Stimulated activated naive CD8-positive, alpha-beta T cell treated with anti-CD3 and anti-CD28 coated beads, Interleukin-15, Interleukin-2, amounts not matched to agents 100 ng/mL and 50 ng/mL, for 24 hours (primary cell): ENCODE measurements around the gene ARPC1A.
A peak's percentile ranks its signal among the peaks of the same experiment; 100 is the strongest.
"Not testable (repeated sequence)": the region's sequence is repeated elsewhere in the genome, so short reads cannot be mapped to it uniquely, and the experiment has no call there.

Experiments used
- H3K27ac Mint-ChIP-seq: one replicate; pipeline ENCODE4 v1.8.0; 2021; ENCODE audit warnings: mild to moderate bottlenecking, mixed read lengths
- H3K27me3 Mint-ChIP-seq: one replicate; pipeline ENCODE4 v1.8.0; 2021; ENCODE audit warnings: mixed read lengths
- H3K36me3 Mint-ChIP-seq: one replicate; pipeline ENCODE4 v1.8.0; 2021; ENCODE audit warnings: low read depth, mixed read lengths
- H3K4me1 Mint-ChIP-seq: one replicate; pipeline ENCODE4 v1.8.0; 2021; ENCODE audit warnings: low read depth, mixed read lengths
- H3K4me3 Mint-ChIP-seq: one replicate; pipeline ENCODE4 v1.8.0; 2021; ENCODE audit warnings: mild to moderate bottlenecking, mixed read lengths
- H3K9me3 Mint-ChIP-seq: one replicate; pipeline ENCODE4 v1.8.0; 2021; ENCODE audit warnings: mixed read lengths

The ARPC1A gene

GRCh38 chr7:99309111-99309510 is 16.6 kb upstream of the ARPC1A start:
- Mint-ChIP-seq H3K9me3 (no peaks in the 10 kb centered on the region), H3K27ac (no peak overlapping the region), H3K4me1 (peaks cover 4% of the 10 kb centered on the region), H3K36me3 (no peaks in the 10 kb centered on the region), H3K4me3 (no peak overlapping the region), H3K27me3 (no peaks in the 10 kb centered on the region)

GRCh38 chr7:99310004-99310403 is 15.7 kb upstream of the ARPC1A start:
- H3K9me3 Mint-ChIP-seq, result no peaks in the 10 kb centered on the region
- no peak overlapping the region for H3K27ac Mint-ChIP-seq
- peaks cover 11% of the 10 kb centered on the region for H3K4me1 Mint-ChIP-seq
- H3K36me3 Mint-ChIP-seq, result no peaks in the 10 kb centered on the region
- H3K27me3 Mint-ChIP-seq, result no peaks in the 10 kb centered on the region
- no peak overlapping the region for H3K4me3 Mint-ChIP-seq

GRCh38 chr7:99311702-99312101 is 14.0 kb upstream of the ARPC1A start:
- Mint-ChIP-seq H3K4me1 (peaks cover 11% of the 10 kb centered on the region), H3K9me3 (no peaks in the 10 kb centered on the region), H3K27me3 (no peaks in the 10 kb centered on the region), H3K27ac (no peak overlapping the region), H3K4me3 (no peak overlapping the region), H3K36me3 (no peaks in the 10 kb centered on the region)

- H3K36me3 Mint-ChIP-seq, result no peaks in the 10 kb centered on the region
- H3K4me1 Mint-ChIP-seq, result peaks cover 11% of the 10 kb centered on the region
- H3K27me3 Mint-ChIP-seq, result no peaks in the 10 kb centered on the region
- peak overlapping the region; percentile 37 for H3K4me3 Mint-ChIP-seq
- no peak overlapping the region for H3K27ac Mint-ChIP-seq
- H3K9me3 Mint-ChIP-seq, result no peaks in the 10 kb centered on the region
Observed at GRCh38 chr7:99312316-99313203, 13.1 kb upstream of the ARPC1A start.

- no peaks in the 10 kb centered on the region for H3K9me3 Mint-ChIP-seq
- no peaks in the 10 kb centered on the region for H3K36me3 Mint-ChIP-seq
- peak overlapping the region; percentile 37 for H3K4me3 Mint-ChIP-seq
- H3K4me1 Mint-ChIP-seq, result peaks cover 11% of the 10 kb centered on the region
- no peaks in the 10 kb centered on the region for H3K27me3 Mint-ChIP-seq
- no peak overlapping the region for H3K27ac Mint-ChIP-seq
Observed at GRCh38 chr7:99313204-99313573, 12.5 kb upstream of the ARPC1A start.

- Mint-ChIP-seq H3K4me3 (no peak overlapping the region), H3K27me3 (no peaks in the 10 kb centered on the region), H3K36me3 (no peaks in the 10 kb centered on the region), H3K27ac (no peak overlapping the region), H3K9me3 (no peaks in the 10 kb centered on the region), H3K4me1 (peaks cover 11% of the 10 kb centered on the region)
Observed at GRCh38 chr7:99314504-99314903, 11.2 kb upstream of the ARPC1A start.

- H3K9me3 Mint-ChIP-seq, result no peaks in the 10 kb centered on the region
Observed at GRCh38 chr7:99320371-99320770, 5.3 kb upstream of the ARPC1A start.

GRCh38 chr7:99322659-99323058 is 3.0 kb upstream of the ARPC1A start:
- H3K4me1 Mint-ChIP-seq, result peaks cover 18% of the 10 kb centered on the region
- not testable (repeated sequence) for H3K36me3 Mint-ChIP-seq, H3K27ac Mint-ChIP-seq, H3K27me3 Mint-ChIP-seq, H3K4me3 Mint-ChIP-seq, H3K9me3 Mint-ChIP-seq

More at GRCh38 chr7:99320371-99320770, 5.3 kb upstream of the ARPC1A start:
- Mint-ChIP-seq H3K27me3 (no peaks in the 10 kb centered on the region), H3K4me3 (no peak overlapping the region), H3K4me1 (peaks cover 4% of the 10 kb centered on the region), H3K36me3 (no peaks in the 10 kb centered on the region), H3K27ac (no peak overlapping the region)

GRCh38 chr7:99324559-99324958 is 1.1 kb upstream of the ARPC1A start:
- Mint-ChIP-seq H3K27me3 (no peaks in the 10 kb centered on the region), H3K36me3 (peaks cover 8% of the 10 kb centered on the region), H3K4me1 (peaks cover 33% of the 10 kb centered on the region), H3K4me3 (peak overlapping the region; percentile 95), H3K9me3 (no peaks in the 10 kb centered on the region), H3K27ac (no peak overlapping the region)

GRCh38 chr7:99325001-99325493 is 651 bp upstream of the ARPC1A start:
- peak overlapping the region; percentile 65 for H3K27ac Mint-ChIP-seq
- H3K4me3 Mint-ChIP-seq, result peak overlapping the region; percentile 95
- H3K36me3 Mint-ChIP-seq, result peaks cover 9% of the 10 kb centered on the region
- peaks cover 38% of the 10 kb centered on the region for H3K4me1 Mint-ChIP-seq
- no peaks in the 10 kb centered on the region for H3K27me3 Mint-ChIP-seq
- no peaks in the 10 kb centered on the region for H3K9me3 Mint-ChIP-seq

- Mint-ChIP-seq H3K27ac (peak overlapping the region; percentile 65), H3K9me3 (no peaks in the 10 kb centered on the region), H3K4me3 (peak overlapping the region; percentile 95), H3K4me1 (peaks cover 52% of the 10 kb centered on the region), H3K27me3 (no peaks in the 10 kb centered on the region), H3K36me3 (peaks cover 12% of the 10 kb centered on the region)
Observed at GRCh38 chr7:99326408-99326782, 697 bp downstream of the ARPC1A start.

GRCh38 chr7:99330314-99330961 is 4.7 kb downstream of the ARPC1A start:
- H3K36me3 Mint-ChIP-seq, result peaks cover 43% of the 10 kb centered on the region
- not testable (repeated sequence) for H3K9me3 Mint-ChIP-seq, H3K27me3 Mint-ChIP-seq
- peak overlapping the region; percentile 91 for H3K27ac Mint-ChIP-seq
- peak overlapping the region; percentile 48 for H3K4me3 Mint-ChIP-seq
- H3K4me1 Mint-ChIP-seq, result peaks cover 66% of the 10 kb centered on the region

GRCh38 chr7:99331002-99331401 is 5.3 kb downstream of the ARPC1A start:
- H3K27ac Mint-ChIP-seq, result peak overlapping the region; percentile 91
- peaks cover 66% of the 10 kb centered on the region for H3K4me1 Mint-ChIP-seq
- peaks cover 45% of the 10 kb centered on the region for H3K36me3 Mint-ChIP-seq
- no peaks in the 10 kb centered on the region for H3K27me3 Mint-ChIP-seq
- no peaks in the 10 kb centered on the region for H3K9me3 Mint-ChIP-seq
- H3K4me3 Mint-ChIP-seq, result peak overlapping the region; percentile 37

- Mint-ChIP-seq H3K27me3 (no peaks in the 10 kb centered on the region), H3K4me1 (peaks cover 6% of the 10 kb centered on the region), H3K9me3 (no peaks in the 10 kb centered on the region), H3K36me3 (peaks cover 59% of the 10 kb centered on the region), H3K4me3 (no peak overlapping the region), H3K27ac (no peak overlapping the region)
Observed at GRCh38 chr7:99339595-99339994, 13.9 kb downstream of the ARPC1A start.

- Mint-ChIP-seq H3K36me3 (peaks cover 58% of the 10 kb centered on the region), H3K9me3 (no peaks in the 10 kb centered on the region), H3K27ac (no peak overlapping the region), H3K4me1 (peaks cover 3% of the 10 kb centered on the region), H3K27me3 (no peaks in the 10 kb centered on the region), H3K4me3 (no peak overlapping the region)
Observed at GRCh38 chr7:99340659-99341058, 15.0 kb downstream of the ARPC1A start.
